SK-MEL-5 (cell line): Measurements from ENCODE around the gene ATG16L2. TPM values are rescaled to one million over a fixed set of nuclear protein-coding genes. Genes with fewer than 3 reads are reported as not detected.
"Not testable (repeated sequence)": the region's sequence is repeated elsewhere in the genome, so short reads cannot be mapped to it uniquely, and the experiment has no call there.

Experiments
- DNase-seq: peaks from one replicate; pipeline ENCODE4 v3.0.0-alpha.2; 2016; ENCODE audit warnings: low read depth, low spot score
- in situ Hi-C: cut with HindIII; loops from 2 replicates; pipeline ENCODE4 v1.10.0; 2016; ENCODE audit warnings: low sequenced_read_pairs, high pct_unique_total_duplicates, low pct_unique_long_range_greater_than_20kb
- total RNA-seq: library from RNA; depleted of rRNA; stranded (reverse); fragments of >200 nt; shearing (Covaris generic); gene quantifications from 2 replicates; pipeline ENCODE4 v1.2.3, GENCODE V29; 2014

The ATG16L2 gene
- total RNA-seq, 1 experiment from 2014 or later = 4.6 TPM

DNA sequence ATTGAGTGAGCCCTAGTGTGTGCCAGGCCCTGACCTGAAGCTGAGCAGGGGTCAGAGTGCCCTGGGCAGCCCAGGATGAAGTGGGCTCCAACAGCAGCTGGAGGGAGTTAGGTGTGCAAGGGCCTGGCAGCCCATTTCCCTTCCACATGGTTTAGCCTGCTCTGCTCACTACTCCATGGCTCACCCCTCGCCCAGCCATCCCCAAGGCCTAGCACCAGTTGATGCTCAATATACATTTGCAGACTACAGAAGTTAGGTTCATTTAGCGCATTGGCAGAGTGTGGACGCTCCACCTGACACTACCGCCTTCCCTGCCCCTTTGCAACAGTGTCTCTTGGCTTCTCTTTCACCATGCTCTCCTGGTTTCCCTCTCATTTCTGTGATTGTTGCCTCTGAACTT is 3.8 kb downstream of the ATG16L2 start:
- in situ Hi-C loops = no loop called here

GRCh38 chr11:72818971-72819370 is 4.8 kb downstream of the ATG16L2 start:
- DNase-seq = no peak
- in situ Hi-C loops = no loop called here

More for the DNA sequence above, 3.8 kb downstream of the ATG16L2 start:
- DNase-seq = no peak

GRCh38 chr11:72820439-72821139 is 6.4 kb downstream of the ATG16L2 start:
- DNase-seq = no peak
- in situ Hi-C loops = no loop called here

DNA sequence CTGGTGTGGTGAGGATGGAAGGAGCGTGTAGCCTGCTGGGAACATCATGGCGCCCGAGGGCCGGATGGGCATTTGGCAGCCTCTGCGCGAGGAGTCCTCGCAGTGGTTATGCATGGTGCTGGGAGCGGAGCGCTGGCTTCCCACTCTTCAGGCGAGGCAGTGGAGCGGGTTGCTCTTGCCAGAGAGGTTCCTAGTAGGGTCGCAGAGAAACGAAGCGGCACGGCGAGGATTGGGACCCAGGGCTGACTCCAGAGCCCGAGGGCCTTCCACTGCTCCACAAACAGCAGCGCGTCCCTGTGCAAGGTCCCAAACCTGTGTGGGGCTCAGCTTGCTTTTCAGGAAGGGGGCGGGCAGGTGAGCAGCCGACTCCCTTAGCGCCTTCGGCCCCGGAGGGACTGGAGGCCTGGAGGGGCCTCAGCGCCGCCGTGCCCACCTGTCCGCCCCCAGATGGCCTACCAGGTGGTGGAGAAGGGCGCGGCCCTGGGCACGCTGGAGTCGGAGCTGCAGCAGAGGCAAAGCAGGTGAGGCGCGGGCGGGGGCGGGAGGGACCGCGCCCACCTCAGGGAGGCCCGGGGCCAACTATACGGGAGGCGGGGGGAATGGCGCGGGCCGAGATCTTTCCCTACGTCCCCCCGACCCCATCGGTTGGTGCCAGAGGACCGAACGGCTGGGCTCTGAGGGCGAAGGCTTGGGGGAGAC is 7.2 kb downstream of the ATG16L2 start:
- in situ Hi-C loops = no loop called here
- no peak for DNase-seq

GRCh38 chr11:72821920-72822799 is 7.9 kb downstream of the ATG16L2 start:
- peak; percentile 93 for DNase-seq
- in situ Hi-C loops = no loop called here

GRCh38 chr11:72823105-72823804 is 9.0 kb downstream of the ATG16L2 start:
- in situ Hi-C loops = no loop called here
- DNase-seq = no peak

- in situ Hi-C loops = no loop called here
- no peak for DNase-seq
Measured at GRCh38 chr11:72824020-72824419, 9.8 kb downstream of the ATG16L2 start.

DNA sequence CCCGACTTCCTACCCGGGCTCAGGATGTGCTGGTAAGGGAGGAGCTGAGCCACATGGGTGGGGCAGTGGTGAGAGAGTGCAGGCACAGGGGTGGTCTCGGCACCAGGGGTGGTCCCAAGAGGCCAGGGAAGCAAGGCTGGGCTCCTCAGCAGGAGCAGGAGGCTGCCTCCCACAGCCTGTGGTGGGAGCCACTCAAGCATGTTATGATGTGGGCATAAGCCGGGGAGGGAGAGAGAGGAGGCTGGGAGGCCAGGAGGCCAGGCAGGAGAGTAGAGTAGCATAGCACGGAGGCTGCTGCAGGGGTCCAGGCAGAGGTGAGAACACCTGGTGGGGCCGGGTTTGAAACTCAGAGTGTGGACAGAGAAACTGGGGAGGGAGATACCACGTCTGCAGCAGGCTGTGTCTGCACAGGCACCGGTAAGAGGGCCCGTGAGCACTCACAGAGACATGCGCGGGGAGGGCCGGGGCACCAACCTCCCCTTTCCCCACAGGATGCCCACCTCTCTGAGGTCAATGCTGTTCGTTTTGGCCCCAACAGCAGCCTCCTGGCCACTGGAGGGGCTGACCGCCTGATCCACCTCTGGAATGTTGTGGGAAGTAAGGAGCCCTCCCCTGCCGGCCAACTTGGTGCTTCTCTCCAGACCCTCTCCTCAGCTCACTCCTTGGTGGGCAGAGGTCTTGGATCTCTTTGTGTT is 10.7 kb downstream of the ATG16L2 start:
- in situ Hi-C loops = no loop called here

DNA sequence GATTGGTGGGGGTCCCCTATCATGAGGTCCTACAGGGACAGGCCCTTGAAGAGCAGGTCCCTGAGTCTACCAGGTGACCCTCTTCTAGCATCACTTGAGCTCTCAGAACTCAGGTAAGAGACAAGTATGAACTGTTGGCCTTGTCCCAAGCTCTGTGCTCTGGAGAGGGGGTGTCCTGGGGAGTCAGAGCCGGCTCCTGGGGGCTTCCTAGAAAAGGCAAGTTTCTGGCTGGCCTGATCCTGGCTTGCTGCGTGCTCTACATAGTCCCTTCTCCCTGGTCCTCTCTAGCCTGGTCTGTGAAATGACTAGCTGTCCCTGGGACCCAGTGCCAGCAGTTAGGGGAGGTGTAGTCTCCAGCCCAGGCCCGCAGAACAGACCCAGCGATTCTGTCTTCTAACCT is 11.4 kb downstream of the ATG16L2 start:
- DNase-seq = no peak
- in situ Hi-C loops = no loop called here

More for the DNA sequence above, 10.7 kb downstream of the ATG16L2 start:
- DNase-seq = no peak

GRCh38 chr11:72826191-72826941 is 12.2 kb downstream of the ATG16L2 start:
- in situ Hi-C loops = no loop called here
- DNase-seq = no peak

DNA sequence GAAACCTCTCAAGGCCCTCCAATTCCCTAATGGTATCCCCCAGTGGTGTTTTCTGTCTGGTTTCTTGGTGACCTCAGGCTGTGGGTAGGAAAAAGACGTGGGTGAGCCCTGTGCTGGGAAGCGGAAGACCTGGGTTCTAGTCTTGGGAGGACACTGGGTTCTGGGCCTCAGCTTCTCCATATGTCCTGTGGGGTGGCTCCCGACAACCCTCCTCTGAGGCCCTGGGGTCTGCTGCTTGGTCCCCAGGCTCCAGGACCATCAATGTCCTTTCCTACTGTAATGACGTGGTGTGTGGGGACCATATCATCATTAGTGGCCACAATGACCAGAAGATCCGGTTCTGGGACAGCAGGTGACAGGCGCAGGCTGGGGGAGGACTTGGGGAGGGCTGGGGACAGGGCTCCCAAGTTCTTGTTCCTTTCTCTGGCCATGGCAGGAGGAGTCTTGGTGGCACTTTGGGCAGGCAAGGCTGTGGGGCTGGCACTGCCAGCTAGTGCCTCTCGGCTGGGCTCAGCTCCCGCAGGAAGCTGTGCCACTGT is 12.8 kb downstream of the ATG16L2 start:
- in situ Hi-C loops = no loop called here
- DNase-seq = no peak

- DNase-seq, in situ Hi-C loops: not testable (repeated sequence)
Measured at GRCh38 chr11:72827656-72828055, 13.4 kb downstream of the ATG16L2 start.

GRCh38 chr11:72828081-72828567 is 13.9 kb downstream of the ATG16L2 start:
- in situ Hi-C loops = no loop called here
- DNase-seq = no peak

- in situ Hi-C loops = no loop called here
- DNase-seq = no peak
Measured at GRCh38 chr11:72828692-72829101, 14.5 kb downstream of the ATG16L2 start.

GRCh38 chr11:72829178-72829577 is 15.0 kb downstream of the ATG16L2 start:
- no peak for DNase-seq
- in situ Hi-C loops = no loop called here

DNA sequence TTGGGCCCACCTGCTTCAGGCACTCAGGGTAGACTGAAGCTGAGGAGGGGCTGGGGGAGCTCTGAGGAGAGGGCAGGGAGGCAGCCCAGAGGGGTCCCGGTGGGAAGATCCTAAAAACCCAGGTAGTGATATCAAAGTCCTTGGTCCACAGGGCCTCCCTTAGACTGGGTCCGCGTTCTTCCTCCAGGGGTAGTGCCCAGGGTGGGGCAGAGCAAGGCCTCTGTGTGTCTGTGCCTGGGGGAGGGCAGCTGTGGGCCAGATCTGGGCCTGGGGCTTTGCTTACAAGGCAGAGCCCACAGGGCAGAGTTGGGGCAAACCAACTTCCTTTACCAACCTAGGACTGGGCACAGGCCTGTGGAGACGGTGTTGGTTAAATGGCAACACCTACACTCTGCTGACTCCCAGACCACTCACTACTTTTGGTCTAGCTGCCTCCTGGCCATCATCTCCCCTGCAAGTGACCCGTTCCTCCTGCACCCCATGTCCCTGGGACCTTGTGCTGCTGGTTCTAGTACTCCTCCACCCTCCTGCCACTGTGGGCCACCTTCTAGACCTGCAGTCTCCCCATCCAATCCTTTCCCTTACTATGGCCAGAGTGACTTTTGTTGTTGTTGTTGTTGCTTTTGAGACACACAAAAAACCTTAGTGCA is 15.8 kb downstream of the ATG16L2 start:
- in situ Hi-C loops = no loop called here
- no peak for DNase-seq
